Muscle of leg (tissue), 11 donors: Measurements from ENCODE around the gene ACE. TPM values are rescaled to one million over a fixed set of nuclear protein-coding genes. Genes with fewer than 3 reads are reported as not detected.

Experiments used
- DNase-seq: peaks from one replicate; pipeline ENCODE4 v3.0.0; 2013
- H3K27ac ChIP-seq: one replicate; pipeline ENCODE4 v1.5.1; 2013; ENCODE audit warnings: mild to moderate bottlenecking, low read length, control low read depth
- H3K27me3 ChIP-seq: one replicate; pipeline ENCODE4 v1.6.1; 2013; ENCODE audit warnings: low read length; ENCODE audit not compliant: control insufficient read depth, insufficient read depth
- H3K36me3 ChIP-seq: one replicate; pipeline ENCODE4 v1.6.1; 2013; ENCODE audit warnings: low read length; ENCODE audit not compliant: control insufficient read depth, insufficient read depth
- H3K4me1 ChIP-seq: one replicate; pipeline ENCODE4 v1.6.1; 2013; ENCODE audit warnings: low read length; ENCODE audit not compliant: control insufficient read depth, insufficient read depth
- H3K4me3 ChIP-seq: one replicate; pipeline ENCODE4 v1.5.1; 2013; ENCODE audit warnings: low read length, control low read depth
- H3K9me3 ChIP-seq: replicated peaks from 2 replicates; pipeline ENCODE4 v1.6.1; 2013; ENCODE audit warnings: low read depth, low read length; ENCODE audit not compliant: control insufficient read depth
- WGBS: methylation state at CpG from one replicate; pipeline ENCODE4 v1.1.5; 2013; ENCODE audit warnings: missing lambda C conversion rate; ENCODE audit not compliant: insufficient coverage; 5-methylcytosine and 5-hydroxymethylcytosine counted together
- polyA plus RNA-seq, 8 donors: library from polyadenylated mRNA; unstranded; fragments of 120-200 nt; gene quantifications; one replicate each; pipeline versions ENCODE4 v1.2.1 to v1.2.3, GENCODE V29; 2013; ENCODE audit warnings: inconsistent platforms in 1 of 8, low replicate concordance in 1 of 8; ENCODE audit not compliant: insufficient read length in 8 of 8, insufficient read depth in 1 of 8
- total RNA-seq: library from RNA; stranded (reverse); fragments of 120-200 nt; gene quantifications from one replicate; pipeline ENCODE4 v1.2.4, GENCODE V29; 2013

The ACE gene
- total and polyA plus RNA-seq, 9 donors: 5.1 to 20.3 (median 7.4) TPM

DNA sequence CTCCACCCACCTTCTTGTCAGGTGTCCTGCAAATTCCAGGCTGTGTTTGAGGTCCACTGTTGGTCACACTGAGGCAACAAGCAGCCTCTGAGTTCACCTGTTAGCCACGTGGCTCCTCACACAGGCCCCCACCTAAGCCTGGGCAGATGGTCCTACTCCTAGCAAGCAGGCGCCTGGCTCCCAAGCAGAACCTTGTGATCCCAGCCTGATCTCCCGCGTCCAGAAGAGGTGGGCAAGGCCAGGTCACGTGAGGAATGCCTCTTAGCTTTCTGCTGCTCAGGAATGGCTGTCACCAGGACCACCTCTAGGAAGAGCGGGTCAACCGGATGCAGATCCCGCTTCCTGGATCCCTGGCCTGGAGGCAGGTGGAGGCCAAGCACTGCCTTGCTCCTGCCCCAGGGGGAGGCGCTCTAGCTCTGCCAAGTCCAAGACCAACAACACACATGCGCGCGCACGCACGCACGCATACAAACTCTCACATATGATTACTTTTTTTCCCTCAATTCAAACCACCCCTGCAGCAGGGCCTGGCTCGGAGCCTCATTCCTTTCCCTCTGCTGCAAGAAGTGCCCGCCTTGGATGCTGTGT, 40.2 kb upstream of the ACE start:
- WGBS: 63% methylated on average over 10 of the region's 17 CpGs
- H3K36me3 ChIP-seq: no peaks in the 10 kb centered on the region
- H3K4me3 ChIP-seq: no peak overlapping the region
- H3K27me3 ChIP-seq: peaks cover 17% of the 10 kb centered on the region
- no peaks in the 10 kb centered on the region for H3K9me3 ChIP-seq
- H3K27ac ChIP-seq: no peak overlapping the region
- no peak for DNase-seq
- peaks cover 54% of the 10 kb centered on the region for H3K4me1 ChIP-seq

- Histone ChIP-seq H3K9me3 (no peaks in the 10 kb centered on the region), H3K27ac (no peak overlapping the region), H3K4me1 (peaks cover 53% of the 10 kb centered on the region), H3K27me3 (peaks cover 17% of the 10 kb centered on the region), H3K36me3 (no peaks in the 10 kb centered on the region), H3K4me3 (no peak overlapping the region)
- DNase-seq: no peak
- 45% methylated on average over 24 of the region's 55 CpGs for WGBS
Observed at GRCh38 chr17:63437287-63438091, 39.4 kb upstream of the ACE start.

DNA sequence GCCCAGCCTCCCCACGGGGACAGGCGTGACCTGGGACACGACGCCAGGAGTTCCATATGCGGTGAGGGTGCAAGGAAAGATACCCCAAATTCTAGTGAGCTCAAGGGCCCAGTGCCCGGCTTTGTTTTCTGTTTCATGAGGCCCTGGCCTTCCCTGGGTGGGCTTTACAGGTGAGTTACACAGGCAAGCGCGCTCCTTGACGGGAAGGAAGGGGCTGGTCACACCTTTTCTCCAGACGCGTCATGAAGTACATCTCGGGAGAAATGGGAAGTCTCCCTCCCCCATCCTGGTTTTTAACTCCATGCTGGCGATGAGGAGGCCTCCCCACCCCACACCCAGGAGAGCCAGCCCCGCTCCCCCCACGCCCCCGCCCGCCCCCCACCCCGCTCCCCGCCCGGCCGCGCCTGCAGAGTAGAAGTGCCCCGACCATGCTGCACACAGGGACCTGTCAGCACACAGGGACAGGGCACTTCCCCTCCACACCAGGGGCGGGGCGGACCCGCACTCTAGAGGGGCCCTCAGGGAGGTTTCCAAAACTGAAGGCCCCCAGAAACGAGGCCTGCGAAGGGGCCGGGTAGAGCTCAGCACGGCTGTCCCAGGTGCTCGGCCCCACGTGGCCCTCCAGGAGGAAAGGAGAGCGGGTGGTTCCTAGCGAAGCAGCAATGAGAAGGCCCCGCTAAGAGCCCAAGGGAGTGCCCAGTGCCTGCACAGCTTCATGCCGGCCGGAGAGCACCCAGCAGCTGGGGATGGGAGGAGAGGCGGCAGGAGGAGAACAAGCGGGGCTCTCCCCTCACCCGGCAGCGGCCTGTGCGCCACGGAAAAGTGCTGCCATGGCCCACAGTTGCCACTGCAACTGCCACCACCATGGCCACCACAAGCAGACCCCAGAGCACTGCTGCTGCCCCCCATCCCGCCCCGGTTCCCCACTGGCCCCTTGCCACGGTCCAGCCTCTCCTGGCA, 38.5 kb upstream of the ACE start:
- Histone ChIP-seq H3K36me3 (no peaks in the 10 kb centered on the region), H3K27me3 (peaks cover 17% of the 10 kb centered on the region), H3K27ac (no peak overlapping the region), H3K4me3 (no peak overlapping the region), H3K9me3 (no peaks in the 10 kb centered on the region), H3K4me1 (peaks cover 47% of the 10 kb centered on the region)
- DNase-seq: no peak
- WGBS: 38% methylated on average over 22 of the region's 46 CpGs

GRCh38 chr17:63439687-63440086, 37.2 kb upstream of the ACE start:
- no peaks in the 10 kb centered on the region for H3K36me3 ChIP-seq
- H3K9me3 ChIP-seq: no peaks in the 10 kb centered on the region
- H3K27me3 ChIP-seq: peaks cover 17% of the 10 kb centered on the region
- peak overlapping the region; percentile 66 for H3K27ac ChIP-seq
- DNase-seq: peak; percentile 79
- WGBS: 49% methylated on average over 8 of the region's 8 CpGs
- peaks cover 34% of the 10 kb centered on the region for H3K4me1 ChIP-seq
- H3K4me3 ChIP-seq: no peak overlapping the region

- H3K36me3 ChIP-seq: no peaks in the 10 kb centered on the region
- peaks cover 17% of the 10 kb centered on the region for H3K27me3 ChIP-seq
- peaks cover 28% of the 10 kb centered on the region for H3K4me1 ChIP-seq
- 69% methylated on average over 20 of the region's 22 CpGs for WGBS
- H3K4me3 ChIP-seq: no peak overlapping the region
- no peaks in the 10 kb centered on the region for H3K9me3 ChIP-seq
- no peak for DNase-seq
- peak overlapping the region; percentile 66 for H3K27ac ChIP-seq
Observed at GRCh38 chr17:63440127-63440769, 36.6 kb upstream of the ACE start.

GRCh38 chr17:63440770-63441335, 36.0 kb upstream of the ACE start:
- H3K9me3 ChIP-seq: no peaks in the 10 kb centered on the region
- no peaks in the 10 kb centered on the region for H3K36me3 ChIP-seq
- peaks cover 19% of the 10 kb centered on the region for H3K27me3 ChIP-seq
- H3K27ac ChIP-seq: no peak overlapping the region
- no peak overlapping the region for H3K4me3 ChIP-seq
- DNase-seq: no peak
- WGBS: 61% methylated on average over 9 of the region's 16 CpGs
- peaks cover 26% of the 10 kb centered on the region for H3K4me1 ChIP-seq

- Histone ChIP-seq H3K27ac (no peak overlapping the region), H3K27me3 (peaks cover 20% of the 10 kb centered on the region), H3K4me3 (no peak overlapping the region), H3K36me3 (no peaks in the 10 kb centered on the region), H3K4me1 (peaks cover 27% of the 10 kb centered on the region), H3K9me3 (no peaks in the 10 kb centered on the region)
- 90% methylated on average over 13 of the region's 13 CpGs for WGBS
- DNase-seq: no peak
Observed at GRCh38 chr17:63441654-63442053, 35.2 kb upstream of the ACE start.

GRCh38 chr17:63442074-63442473, 34.8 kb upstream of the ACE start:
- H3K9me3 ChIP-seq: no peaks in the 10 kb centered on the region
- no peak for DNase-seq
- peaks cover 31% of the 10 kb centered on the region for H3K4me1 ChIP-seq
- peaks cover 23% of the 10 kb centered on the region for H3K27me3 ChIP-seq
- H3K27ac ChIP-seq: no peak overlapping the region
- no peaks in the 10 kb centered on the region for H3K36me3 ChIP-seq
- H3K4me3 ChIP-seq: no peak overlapping the region
- 76% methylated on average over 7 of the region's 8 CpGs for WGBS

- WGBS: 78% methylated on average over 10 of the region's 11 CpGs
- Histone ChIP-seq H3K9me3 (no peaks in the 10 kb centered on the region), H3K4me1 (peaks cover 32% of the 10 kb centered on the region), H3K4me3 (no peak overlapping the region), H3K27me3 (peaks cover 18% of the 10 kb centered on the region), H3K36me3 (no peaks in the 10 kb centered on the region), H3K27ac (no peak overlapping the region)
- DNase-seq: no peak
Observed at GRCh38 chr17:63442549-63443035, 34.3 kb upstream of the ACE start.
